ENCODE measurements around the gene WDR18. TPM values are rescaled to one million over a fixed set of nuclear protein-coding genes. Genes with fewer than 3 reads are reported as not detected.
A peak's percentile ranks its signal among the peaks of the same experiment; 100 is the strongest.

WDR18 gene
- total and polyA plus RNA-seq, 2 experiments from 2014 or later, result 155 to 157 TPM

DNA sequence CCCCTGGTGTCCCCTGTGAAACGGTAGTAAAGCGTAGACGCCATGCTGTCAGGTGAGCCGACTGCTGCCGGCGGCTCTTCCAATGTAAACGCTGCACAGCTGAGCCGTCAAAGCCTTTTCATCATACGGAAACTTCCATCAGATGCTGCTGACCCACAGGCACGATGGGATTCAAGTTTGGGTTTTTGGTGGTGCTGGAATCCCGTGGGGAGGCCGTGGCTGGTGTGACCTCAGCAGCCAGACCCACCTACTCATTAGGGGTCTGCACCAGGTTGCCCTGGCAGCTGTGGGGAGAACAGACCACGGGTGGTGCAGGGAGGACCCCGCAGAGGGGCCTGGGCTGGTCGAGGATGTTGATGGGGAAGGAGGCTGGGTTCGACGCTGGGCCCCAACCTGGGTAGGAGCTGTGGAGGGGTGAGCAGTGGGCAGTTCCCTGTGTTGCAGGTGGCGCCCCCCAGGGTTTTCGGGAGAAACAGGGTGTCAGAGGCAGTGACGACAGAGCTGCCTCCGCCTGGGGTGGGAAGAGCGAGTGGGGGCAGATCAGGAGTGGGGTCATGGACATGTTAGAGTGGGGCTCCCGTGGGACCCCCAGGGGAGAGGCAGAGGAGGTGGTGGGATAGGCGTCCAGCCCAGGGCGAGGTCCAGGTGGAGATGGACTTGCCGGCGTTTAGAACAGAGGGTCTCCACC is 22.7 kb downstream of the WDR18 start (continued):
- TF ChIP-seq, protein P1, sequence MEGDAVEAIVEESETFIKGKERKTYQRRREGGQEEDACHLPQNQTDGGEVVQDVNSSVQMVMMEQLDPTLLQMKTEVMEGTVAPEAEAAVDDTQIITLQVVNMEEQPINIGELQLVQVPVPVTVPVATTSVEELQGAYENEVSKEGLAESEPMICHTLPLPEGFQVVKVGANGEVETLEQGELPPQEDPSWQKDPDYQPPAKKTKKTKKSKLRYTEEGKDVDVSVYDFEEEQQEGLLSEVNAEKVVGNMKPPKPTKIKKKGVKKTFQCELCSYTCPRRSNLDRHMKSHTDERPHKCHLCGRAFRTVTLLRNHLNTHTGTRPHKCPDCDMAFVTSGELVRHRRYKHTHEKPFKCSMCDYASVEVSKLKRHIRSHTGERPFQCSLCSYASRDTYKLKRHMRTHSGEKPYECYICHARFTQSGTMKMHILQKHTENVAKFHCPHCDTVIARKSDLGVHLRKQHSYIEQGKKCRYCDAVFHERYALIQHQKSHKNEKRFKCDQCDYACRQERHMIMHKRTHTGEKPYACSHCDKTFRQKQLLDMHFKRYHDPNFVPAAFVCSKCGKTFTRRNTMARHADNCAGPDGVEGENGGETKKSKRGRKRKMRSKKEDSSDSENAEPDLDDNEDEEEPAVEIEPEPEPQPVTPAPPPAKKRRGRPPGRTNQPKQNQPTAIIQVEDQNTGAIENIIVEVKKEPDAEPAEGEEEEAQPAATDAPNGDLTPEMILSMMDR (conservative IDR thresholded peaks at IDR 0.05; ENCODE audit: low read depth in 2 of 2), result peak in 1 of 2 experiments; percentile 41; a peak in 1 of 4 replicates

DNA sequence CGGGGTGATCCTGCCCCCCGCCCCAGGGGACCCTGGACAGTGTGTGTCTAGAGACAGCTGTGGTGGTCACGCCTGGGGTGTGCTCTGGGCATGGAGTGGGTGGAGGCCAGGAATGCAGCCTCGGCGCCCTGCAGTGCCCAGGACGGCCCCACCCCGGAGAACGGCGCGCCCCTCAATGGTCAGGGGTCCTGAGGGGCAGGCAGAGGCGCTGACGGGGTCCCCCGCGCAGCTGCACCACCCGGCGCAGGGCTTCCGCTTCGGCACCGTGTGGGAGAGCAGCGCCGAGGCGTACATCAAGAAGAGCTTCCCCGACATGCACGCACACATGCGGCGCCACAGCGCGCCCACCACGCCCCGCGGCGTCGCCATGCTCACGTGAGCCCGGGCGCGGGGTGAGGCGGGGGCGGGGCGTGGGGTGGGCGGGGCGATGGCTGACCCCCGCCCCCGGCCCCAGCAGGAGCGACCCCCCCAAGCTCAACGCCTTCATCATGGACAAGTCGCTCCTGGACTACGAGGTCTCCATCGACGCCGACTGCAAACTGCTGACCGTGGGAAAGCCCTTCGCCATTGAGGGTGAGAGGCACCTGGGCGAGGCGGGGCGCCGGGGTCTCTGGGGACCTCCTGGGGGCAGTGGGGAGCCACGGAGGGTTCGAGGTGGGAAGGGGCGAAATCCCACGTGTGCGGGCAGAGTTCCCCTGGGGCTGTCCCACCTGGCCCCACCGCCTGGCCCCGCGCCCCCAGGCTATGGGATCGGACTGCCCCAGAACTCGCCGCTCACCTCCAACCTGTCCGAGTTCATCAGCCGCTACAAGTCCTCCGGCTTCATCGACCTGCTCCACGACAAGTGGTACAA is 23.5 kb downstream of the WDR18 start:
- ATAC-seq (no peak), DNase-seq (ENCODE audit: low spot score) (no peak)
- Histone ChIP-seq H3K4me1 (ENCODE audit: insufficient read depth) (no peaks in the 10 kb centered on the region), H3K79me2 (replicated peaks; ENCODE audit: insufficient read depth) (no peaks in the 10 kb centered on the region), H3K27ac (ENCODE audit: low read depth) (no peak overlapping the region), H3K9me2 (ENCODE audit: insufficient read depth) (no peaks in the 10 kb centered on the region), H3K4me2 (no peak overlapping the region), H3F3A (replicated peaks; ENCODE audit: low read depth) (peaks cover 10% of the 10 kb centered on the region; the same call in 1 of the 2 replicates), H3K36me3 (ENCODE audit: insufficient read depth) (no peaks in the 10 kb centered on the region), H3K27me3 (ENCODE audit: insufficient read depth) (no peaks in the 10 kb centered on the region), H2AFZ (no peak overlapping the region), H3K4me3 (no peak overlapping the region), H4K20me1 (replicated peaks; ENCODE audit: insufficient read depth) (0 out of 2 replicates have a peak, but pooled peaks cover 9% of the 10 kb centered on the region)
- H3K27ac Mint-ChIP-seq, result no peak overlapping the region
- H3K9me3 Mint-ChIP-seq, result peaks cover 5% of the 10 kb centered on the region; the same call in 1 of the 3 replicates
- H3K4me3 Mint-ChIP-seq, result no peak overlapping the region
- H3K4me1 Mint-ChIP-seq, result no peaks in the 10 kb centered on the region
- no peak for TF ChIP-seq EZH2phosphoT487 (IDR thresholded peaks at IDR 0.05; ENCODE audit: unreplicated experiment)
- TF ChIP-seq, protein P1 (conservative IDR thresholded peaks at IDR 0.05; ENCODE audit: low read depth in 2 of 2), result peak in 1 of 2 experiments; percentile 12; a peak in 1 of 4 replicates
- H3K36me3 Mint-ChIP-seq (ENCODE audit: low read depth), result peaks cover 8% of the 10 kb centered on the region
- H3K27me3 Mint-ChIP-seq (ENCODE audit: insufficient read depth, low read depth, poor library complexity), result peaks cover 23% of the 10 kb centered on the region

DNA sequence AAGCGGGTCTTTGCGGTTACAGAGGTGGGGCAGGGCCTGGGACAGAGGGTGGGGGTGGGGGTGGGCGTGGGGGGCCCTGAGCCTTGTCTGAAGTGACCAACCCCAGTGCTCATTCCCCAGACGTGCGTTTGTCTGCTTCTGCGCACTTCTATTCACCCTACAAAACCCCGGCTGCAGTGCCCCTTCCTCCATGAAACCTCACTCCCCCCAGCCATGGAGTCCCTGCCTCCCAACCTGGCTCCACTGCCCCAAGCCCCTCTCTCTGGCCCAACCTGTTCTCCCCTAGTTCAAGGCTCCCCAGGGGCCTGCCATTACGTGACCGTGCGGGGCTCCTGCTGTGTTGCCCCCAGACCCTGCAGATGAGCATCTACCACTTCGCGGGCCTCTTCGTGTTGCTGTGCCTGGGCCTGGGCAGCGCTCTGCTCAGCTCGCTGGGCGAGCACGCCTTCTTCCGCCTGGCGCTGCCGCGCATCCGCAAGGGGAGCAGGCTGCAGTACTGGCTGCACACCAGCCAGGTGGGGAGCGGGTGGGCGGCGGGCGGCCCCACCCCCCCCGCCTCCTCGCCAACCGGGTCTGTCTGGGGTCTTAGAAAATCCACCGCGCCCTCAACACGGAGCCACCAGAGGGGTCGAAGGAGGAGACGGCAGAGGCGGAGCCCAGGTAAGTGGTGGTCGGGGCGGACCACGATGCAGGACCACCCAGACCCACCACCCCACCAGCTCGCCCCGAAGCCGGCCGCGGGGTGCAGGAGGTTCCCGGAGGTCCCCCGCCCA is 24.3 kb downstream of the WDR18 start:
- ATAC-seq (no peak; the same call in 2 of the 3 replicates), DNase-seq (ENCODE audit: low spot score) (no peak)
- peaks cover 4% of the 10 kb centered on the region; the same call in 1 of the 2 replicates for H3K79me2 ChIP-seq (replicated peaks; ENCODE audit: insufficient read depth)
- H3K4me3 Mint-ChIP-seq, result no peak overlapping the region
- no peaks in the 10 kb centered on the region for H3K36me3 ChIP-seq (ENCODE audit: insufficient read depth)
- no peak overlapping the region for H2AFZ ChIP-seq
- peaks cover 10% of the 10 kb centered on the region; the same call in 1 of the 2 replicates for H3F3A ChIP-seq (replicated peaks; ENCODE audit: low read depth)
- H3K4me1 ChIP-seq (ENCODE audit: insufficient read depth), result no peaks in the 10 kb centered on the region
- H3K36me3 Mint-ChIP-seq (ENCODE audit: low read depth), result peaks cover 8% of the 10 kb centered on the region
- H3K27me3 ChIP-seq (ENCODE audit: insufficient read depth), result no peaks in the 10 kb centered on the region
- H3K4me1 Mint-ChIP-seq, result no peaks in the 10 kb centered on the region
- no peak overlapping the region for H3K27ac ChIP-seq (ENCODE audit: low read depth)
- H3K27me3 Mint-ChIP-seq (ENCODE audit: insufficient read depth, low read depth, poor library complexity), result peaks cover 22% of the 10 kb centered on the region
- no peaks in the 10 kb centered on the region for H3K9me2 ChIP-seq (ENCODE audit: insufficient read depth)
- H3K9me3 Mint-ChIP-seq, result peaks cover 5% of the 10 kb centered on the region; the same call in 1 of the 3 replicates
- H3K4me2 ChIP-seq, result no peak overlapping the region
- 0 out of 2 replicates have a peak, but pooled peaks cover 14% of the 10 kb centered on the region for H4K20me1 ChIP-seq (replicated peaks; ENCODE audit: insufficient read depth)
- no peak overlapping the region for H3K27ac Mint-ChIP-seq
- H3K4me3 ChIP-seq, result no peak overlapping the region
- TF ChIP-seq, protein P2, sequence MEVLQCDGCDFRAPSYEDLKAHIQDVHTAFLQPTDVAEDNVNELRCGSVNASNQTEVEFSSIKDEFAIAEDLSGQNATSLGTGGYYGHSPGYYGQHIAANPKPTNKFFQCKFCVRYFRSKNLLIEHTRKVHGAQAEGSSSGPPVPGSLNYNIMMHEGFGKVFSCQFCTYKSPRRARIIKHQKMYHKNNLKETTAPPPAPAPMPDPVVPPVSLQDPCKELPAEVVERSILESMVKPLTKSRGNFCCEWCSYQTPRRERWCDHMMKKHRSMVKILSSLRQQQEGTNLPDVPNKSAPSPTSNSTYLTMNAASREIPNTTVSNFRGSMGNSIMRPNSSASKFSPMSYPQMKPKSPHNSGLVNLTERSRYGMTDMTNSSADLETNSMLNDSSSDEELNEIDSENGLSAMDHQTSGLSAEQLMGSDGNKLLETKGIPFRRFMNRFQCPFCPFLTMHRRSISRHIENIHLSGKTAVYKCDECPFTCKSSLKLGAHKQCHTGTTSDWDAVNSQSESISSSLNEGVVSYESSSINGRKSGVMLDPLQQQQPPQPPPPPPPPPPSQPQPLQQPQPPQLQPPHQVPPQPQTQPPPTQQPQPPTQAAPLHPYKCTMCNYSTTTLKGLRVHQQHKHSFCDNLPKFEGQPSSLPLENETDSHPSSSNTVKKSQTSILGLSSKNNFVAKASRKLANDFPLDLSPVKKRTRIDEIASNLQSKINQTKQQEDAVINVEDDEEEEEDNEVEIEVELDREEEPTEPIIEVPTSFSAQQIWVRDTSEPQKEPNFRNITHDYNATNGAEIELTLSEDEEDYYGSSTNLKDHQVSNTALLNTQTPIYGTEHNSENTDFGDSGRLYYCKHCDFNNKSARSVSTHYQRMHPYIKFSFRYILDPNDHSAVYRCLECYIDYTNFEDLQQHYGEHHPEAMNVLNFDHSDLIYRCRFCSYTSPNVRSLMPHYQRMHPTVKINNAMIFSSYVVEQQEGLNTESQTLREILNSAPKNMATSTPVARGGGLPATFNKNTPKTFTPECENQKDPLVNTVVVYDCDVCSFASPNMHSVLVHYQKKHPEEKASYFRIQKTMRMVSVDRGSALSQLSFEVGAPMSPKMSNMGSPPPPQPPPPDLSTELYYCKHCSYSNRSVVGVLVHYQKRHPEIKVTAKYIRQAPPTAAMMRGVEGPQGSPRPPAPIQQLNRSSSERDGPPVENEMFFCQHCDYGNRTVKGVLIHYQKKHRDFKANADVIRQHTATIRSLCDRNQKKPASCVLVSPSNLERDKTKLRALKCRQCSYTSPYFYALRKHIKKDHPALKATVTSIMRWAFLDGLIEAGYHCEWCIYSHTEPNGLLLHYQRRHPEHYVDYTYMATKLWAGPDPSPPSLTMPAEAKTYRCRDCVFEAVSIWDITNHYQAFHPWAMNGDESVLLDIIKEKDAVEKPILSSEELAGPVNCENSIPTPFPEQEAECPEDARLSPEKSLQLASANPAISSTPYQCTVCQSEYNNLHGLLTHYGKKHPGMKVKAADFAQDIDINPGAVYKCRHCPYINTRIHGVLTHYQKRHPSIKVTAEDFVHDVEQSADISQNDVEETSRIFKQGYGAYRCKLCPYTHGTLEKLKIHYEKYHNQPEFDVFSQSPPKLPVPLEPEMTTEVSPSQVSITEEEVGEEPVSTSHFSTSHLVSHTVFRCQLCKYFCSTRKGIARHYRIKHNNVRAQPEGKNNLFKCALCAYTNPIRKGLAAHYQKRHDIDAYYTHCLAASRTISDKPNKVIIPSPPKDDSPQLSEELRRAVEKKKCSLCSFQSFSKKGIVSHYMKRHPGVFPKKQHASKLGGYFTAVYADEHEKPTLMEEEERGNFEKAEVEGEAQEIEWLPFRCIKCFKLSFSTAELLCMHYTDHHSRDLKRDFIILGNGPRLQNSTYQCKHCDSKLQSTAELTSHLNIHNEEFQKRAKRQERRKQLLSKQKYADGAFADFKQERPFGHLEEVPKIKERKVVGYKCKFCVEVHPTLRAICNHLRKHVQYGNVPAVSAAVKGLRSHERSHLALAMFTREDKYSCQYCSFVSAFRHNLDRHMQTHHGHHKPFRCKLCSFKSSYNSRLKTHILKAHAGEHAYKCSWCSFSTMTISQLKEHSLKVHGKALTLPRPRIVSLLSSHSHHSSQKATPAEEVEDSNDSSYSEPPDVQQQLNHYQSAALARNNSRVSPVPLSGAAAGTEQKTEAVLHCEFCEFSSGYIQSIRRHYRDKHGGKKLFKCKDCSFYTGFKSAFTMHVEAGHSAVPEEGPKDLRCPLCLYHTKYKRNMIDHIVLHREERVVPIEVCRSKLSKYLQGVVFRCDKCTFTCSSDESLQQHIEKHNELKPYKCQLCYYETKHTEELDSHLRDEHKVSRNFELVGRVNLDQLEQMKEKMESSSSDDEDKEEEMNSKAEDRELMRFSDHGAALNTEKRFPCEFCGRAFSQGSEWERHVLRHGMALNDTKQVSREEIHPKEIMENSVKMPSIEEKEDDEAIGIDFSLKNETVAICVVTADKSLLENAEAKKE (CRISPR knock-in tag; IDR thresholded peaks at IDR 0.05), result no peak
- no peak for TF ChIP-seq ZNF331 (CRISPR knock-in tag; IDR thresholded peaks at IDR 0.05; ENCODE audit: low read depth)
- TF ChIP-seq EZH2phosphoT487 (IDR thresholded peaks at IDR 0.05; ENCODE audit: unreplicated experiment), result no peak
